ENCODE measurements around the gene TLE3.

Gene TLE3

DNA sequence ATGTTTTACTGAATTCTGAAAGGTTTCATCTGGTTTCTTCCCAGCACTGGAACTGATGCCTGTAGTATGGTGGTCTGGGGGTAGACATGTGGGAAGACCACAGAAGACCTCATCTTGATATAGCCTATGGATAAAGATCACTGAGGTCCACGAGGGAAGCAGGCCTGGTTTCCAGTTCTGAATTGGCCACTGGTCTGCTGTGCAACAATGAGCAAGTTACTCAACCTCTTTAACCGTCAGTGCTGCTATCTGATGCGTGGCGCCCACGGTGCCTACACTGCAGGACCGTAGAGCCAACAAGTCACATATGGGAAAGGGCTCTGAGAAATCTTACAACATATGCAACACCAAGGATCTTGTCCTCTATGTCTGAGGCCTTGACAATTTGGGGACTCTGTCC is 13.3 kb downstream of the TLE3 start:
- no peak overlapping the region for H3K4me3 ChIP-seq (ENCODE audit: low read depth, low read length)
- DNase-seq (ENCODE audit: low read depth): no peak
- TF ChIP-seq, protein P1, sequence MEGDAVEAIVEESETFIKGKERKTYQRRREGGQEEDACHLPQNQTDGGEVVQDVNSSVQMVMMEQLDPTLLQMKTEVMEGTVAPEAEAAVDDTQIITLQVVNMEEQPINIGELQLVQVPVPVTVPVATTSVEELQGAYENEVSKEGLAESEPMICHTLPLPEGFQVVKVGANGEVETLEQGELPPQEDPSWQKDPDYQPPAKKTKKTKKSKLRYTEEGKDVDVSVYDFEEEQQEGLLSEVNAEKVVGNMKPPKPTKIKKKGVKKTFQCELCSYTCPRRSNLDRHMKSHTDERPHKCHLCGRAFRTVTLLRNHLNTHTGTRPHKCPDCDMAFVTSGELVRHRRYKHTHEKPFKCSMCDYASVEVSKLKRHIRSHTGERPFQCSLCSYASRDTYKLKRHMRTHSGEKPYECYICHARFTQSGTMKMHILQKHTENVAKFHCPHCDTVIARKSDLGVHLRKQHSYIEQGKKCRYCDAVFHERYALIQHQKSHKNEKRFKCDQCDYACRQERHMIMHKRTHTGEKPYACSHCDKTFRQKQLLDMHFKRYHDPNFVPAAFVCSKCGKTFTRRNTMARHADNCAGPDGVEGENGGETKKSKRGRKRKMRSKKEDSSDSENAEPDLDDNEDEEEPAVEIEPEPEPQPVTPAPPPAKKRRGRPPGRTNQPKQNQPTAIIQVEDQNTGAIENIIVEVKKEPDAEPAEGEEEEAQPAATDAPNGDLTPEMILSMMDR (IDR thresholded peaks at IDR 0.05; ENCODE audit: low read depth, low read length, missing control alignments): no peak

DNA sequence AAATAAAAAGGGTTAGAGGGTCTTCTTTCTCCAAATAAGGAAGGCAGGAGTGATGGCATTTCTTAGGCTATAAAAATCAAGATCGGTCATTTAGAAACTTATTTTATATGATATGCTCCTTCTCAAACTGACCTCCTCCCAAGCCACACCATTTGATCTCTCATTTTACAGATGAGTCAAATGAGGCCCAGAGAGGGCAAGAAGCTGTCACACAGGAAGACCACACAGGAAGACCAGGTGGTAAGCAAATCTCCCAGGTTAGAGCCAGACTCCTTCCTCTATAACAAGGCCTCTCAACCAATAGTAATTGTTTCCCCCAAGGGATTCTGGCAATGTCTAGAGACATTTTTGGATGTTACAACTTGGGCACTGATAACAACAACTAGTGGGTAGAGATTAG is 13.8 kb downstream of the TLE3 start:
- TF ChIP-seq, protein P1 (IDR thresholded peaks at IDR 0.05; ENCODE audit: low read depth, low read length, missing control alignments): no peak
- peak; percentile 60 for DNase-seq (ENCODE audit: low read depth)
- no peak overlapping the region for H3K4me3 ChIP-seq (ENCODE audit: low read depth, low read length)

DNA sequence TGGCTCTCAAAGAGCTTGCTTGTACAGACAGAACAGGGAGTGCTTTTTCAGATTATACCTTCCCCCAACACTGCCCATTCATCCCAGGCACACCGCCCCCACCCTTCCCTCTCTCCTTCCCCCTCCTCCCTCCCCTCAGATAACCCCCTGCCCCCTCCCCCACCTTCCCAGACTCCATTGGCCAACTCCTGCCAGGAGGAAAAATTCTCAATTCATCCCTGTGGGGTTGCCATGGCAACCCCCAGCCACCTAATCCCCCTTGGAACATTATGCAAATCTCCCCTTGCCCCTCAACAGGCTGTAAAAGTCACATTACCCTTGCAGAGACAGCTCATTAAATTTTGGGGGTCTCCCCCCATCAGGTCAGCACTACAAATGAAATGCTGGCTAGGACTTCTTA is 14.3 kb downstream of the TLE3 start:
- no peak for DNase-seq (ENCODE audit: low read depth)
- no peak overlapping the region for H3K4me3 ChIP-seq (ENCODE audit: low read depth, low read length)
- TF ChIP-seq, protein P1 (IDR thresholded peaks at IDR 0.05; ENCODE audit: low read depth, low read length, missing control alignments): no peak

DNA sequence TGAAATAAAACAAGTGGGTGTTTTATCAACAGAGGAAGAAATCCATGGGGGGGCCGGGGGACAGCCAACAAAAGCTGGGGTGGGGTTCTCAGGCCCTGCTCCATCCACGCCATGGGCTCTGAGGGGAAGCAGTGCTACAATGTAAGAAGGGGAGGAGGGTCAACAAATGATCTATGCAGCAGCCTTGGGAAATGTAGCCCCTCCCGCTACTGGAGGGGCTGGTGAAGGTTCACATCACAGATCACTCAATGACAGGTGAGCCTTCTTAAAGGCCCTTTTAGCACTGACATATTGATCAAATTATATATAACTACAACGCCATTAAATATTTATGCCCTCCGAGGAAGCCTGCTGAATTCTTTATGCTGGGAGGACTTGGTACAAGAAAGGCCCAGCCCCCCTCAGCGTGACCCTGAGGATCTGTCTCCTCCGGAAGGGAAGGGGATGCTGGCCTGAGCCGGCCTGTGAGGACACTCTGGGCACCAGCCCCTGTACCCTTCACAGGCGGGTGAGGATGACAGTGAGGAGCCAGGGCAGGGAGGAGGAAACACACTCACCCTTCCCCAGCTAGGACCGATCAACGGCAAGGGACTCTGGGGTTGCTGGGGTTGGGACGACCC is 15.3 kb downstream of the TLE3 start:
- no peak overlapping the region for H3K4me3 ChIP-seq (ENCODE audit: low read depth, low read length)
- TF ChIP-seq, protein P1 (IDR thresholded peaks at IDR 0.05; ENCODE audit: low read depth, low read length, missing control alignments): no peak
- DNase-seq (ENCODE audit: low read depth): no peak

DNA sequence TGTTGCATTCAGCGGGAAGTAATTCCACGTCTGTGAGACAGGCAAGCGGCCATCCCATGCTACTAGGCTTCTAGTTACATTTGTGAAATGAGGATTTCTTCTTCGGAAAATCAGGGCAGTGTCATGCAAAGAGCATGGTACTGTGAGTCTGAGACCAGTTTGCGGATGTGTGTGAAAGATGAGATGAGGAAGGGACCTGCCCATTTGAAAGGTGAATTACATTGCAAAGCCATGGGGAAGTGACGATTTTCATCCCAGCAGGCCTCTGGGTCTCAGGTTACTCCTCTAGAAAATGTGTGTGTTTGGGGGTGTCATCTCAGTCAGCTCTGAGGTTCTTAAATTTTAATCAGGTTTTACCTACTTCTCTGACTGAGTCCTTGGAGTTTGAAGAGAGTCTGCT is 16.1 kb downstream of the TLE3 start:
- no peak for DNase-seq (ENCODE audit: low read depth)
- H3K4me3 ChIP-seq (ENCODE audit: low read depth, low read length): no peak overlapping the region
- TF ChIP-seq, protein P1 (IDR thresholded peaks at IDR 0.05; ENCODE audit: low read depth, low read length, missing control alignments): no peak

DNA sequence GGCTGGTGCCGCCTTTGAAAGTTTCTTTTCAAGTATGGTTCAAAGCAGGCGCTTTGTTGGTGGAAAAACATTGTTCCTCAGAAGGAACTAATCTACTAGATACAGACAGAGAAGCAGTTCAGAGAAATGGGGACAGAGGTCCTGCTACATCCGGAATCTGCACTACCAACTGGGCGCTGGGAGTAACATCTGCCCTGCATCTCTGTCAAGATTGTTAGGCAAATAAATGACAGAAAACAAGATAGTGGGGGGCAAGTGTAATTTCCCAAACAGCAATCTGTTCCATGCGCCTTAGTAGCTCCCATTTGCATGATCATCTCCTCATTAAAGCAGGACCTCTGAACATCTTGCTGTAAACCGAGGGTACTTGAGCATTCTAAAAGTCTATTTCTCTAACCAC is 17.4 kb downstream of the TLE3 start:
- no peak for DNase-seq (ENCODE audit: low read depth)

DNA sequence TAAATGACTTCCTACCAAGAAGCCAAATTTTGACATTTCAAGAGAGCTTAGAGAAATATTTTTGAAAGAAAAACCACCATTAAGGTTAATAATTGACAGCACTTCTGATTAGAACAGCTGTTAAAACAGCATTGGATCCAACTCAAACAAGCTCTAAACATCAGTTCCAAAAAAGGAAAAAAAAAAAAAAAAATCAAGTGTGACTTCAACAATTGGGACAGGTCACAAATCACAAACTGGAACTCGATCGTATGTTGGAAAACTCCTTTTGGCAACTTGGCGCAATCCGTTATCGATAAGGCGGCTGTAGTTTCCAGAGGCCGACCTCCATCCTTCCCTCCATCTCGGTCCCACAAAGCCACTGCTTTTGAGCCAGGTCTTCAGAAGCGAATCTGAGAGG is 17.8 kb downstream of the TLE3 start:
- DNase-seq (ENCODE audit: low read depth): no peak

More for the DNA sequence above, 17.4 kb downstream of the TLE3 start:
- no peak overlapping the region for H3K4me3 ChIP-seq (ENCODE audit: low read depth, low read length)
- TF ChIP-seq, protein P1 (IDR thresholded peaks at IDR 0.05; ENCODE audit: low read depth, low read length, missing control alignments): no peak

More for the DNA sequence above, 17.8 kb downstream of the TLE3 start:
- H3K4me3 ChIP-seq (ENCODE audit: low read depth, low read length): no peak overlapping the region
- TF ChIP-seq, protein P1 (IDR thresholded peaks at IDR 0.05; ENCODE audit: low read depth, low read length, missing control alignments): no peak
